ENCODE data around the gene FOXJ2.
A peak's percentile ranks its signal among the peaks of the same experiment; 100 is the strongest.
"Not testable (repeated sequence)": the region's sequence is repeated elsewhere in the genome, so short reads cannot be mapped to it uniquely, and the experiment has no call there.

The FOXJ2 gene

GRCh38 chr12:8030189-8030588 lies 2.3 kb upstream of the FOXJ2 start:
- no peak for DNase-seq (ENCODE audit: low read depth)

- not testable (repeated sequence) for DNase-seq (ENCODE audit: low read depth)
Measured at GRCh38 chr12:8031017-8031416, 1.5 kb upstream of the FOXJ2 start.

- no peak for DNase-seq (ENCODE audit: low read depth)
Measured at GRCh38 chr12:8031872-8032241, 659 bp upstream of the FOXJ2 start.

GRCh38 chr12:8033153-8034044 lies 883 bp downstream of the FOXJ2 start:
- peak; percentile 25 for DNase-seq (ENCODE audit: low read depth)

GRCh38 chr12:8034802-8035201 lies 2.3 kb downstream of the FOXJ2 start:
- no peak for DNase-seq (ENCODE audit: low read depth)

GRCh38 chr12:8035440-8036010 lies 3.0 kb downstream of the FOXJ2 start:
- DNase-seq (ENCODE audit: low read depth): no peak

- no peak for DNase-seq (ENCODE audit: low read depth)
Measured at GRCh38 chr12:8036346-8036745, 3.8 kb downstream of the FOXJ2 start.

GRCh38 chr12:8037046-8037663 lies 4.6 kb downstream of the FOXJ2 start:
- DNase-seq (ENCODE audit: low read depth): no peak

- no peak for DNase-seq (ENCODE audit: low read depth)
Measured at GRCh38 chr12:8037947-8038346, 5.4 kb downstream of the FOXJ2 start.

- no peak for DNase-seq (ENCODE audit: low read depth)
Measured at GRCh38 chr12:8038659-8039114, 6.2 kb downstream of the FOXJ2 start.

- no peak for DNase-seq (ENCODE audit: low read depth)
Measured at GRCh38 chr12:8040791-8041190, 8.3 kb downstream of the FOXJ2 start.

GRCh38 chr12:8045952-8046944 lies 13.7 kb downstream of the FOXJ2 start:
- peak; percentile 72 for DNase-seq (ENCODE audit: low read depth)

GRCh38 chr12:8047842-8048241 lies 15.3 kb downstream of the FOXJ2 start:
- no peak for DNase-seq (ENCODE audit: low read depth)

GRCh38 chr12:8048906-8049305 lies 16.4 kb downstream of the FOXJ2 start:
- no peak for DNase-seq (ENCODE audit: low read depth)

GRCh38 chr12:8050600-8051250 lies 18.2 kb downstream of the FOXJ2 start:
- no peak for DNase-seq (ENCODE audit: low read depth)

GRCh38 chr12:8052679-8053078 lies 20.2 kb downstream of the FOXJ2 start:
- no peak for DNase-seq (ENCODE audit: low read depth)

GRCh38 chr12:8054816-8055215 lies 22.3 kb downstream of the FOXJ2 start:
- no peak for DNase-seq (ENCODE audit: low read depth)

GRCh38 chr12:8057306-8057705 lies 24.8 kb downstream of the FOXJ2 start:
- DNase-seq (ENCODE audit: low read depth): no peak

GRCh38 chr12:8057839-8058238 lies 25.3 kb downstream of the FOXJ2 start:
- no peak for DNase-seq (ENCODE audit: low read depth)

GRCh38 chr12:8058506-8058905 lies 26.0 kb downstream of the FOXJ2 start:
- no peak for DNase-seq (ENCODE audit: low read depth)

- no peak for DNase-seq (ENCODE audit: low read depth)
Measured at GRCh38 chr12:8064131-8064530, 31.6 kb downstream of the FOXJ2 start.

All from activated T-cell treated with anti-CD3 and anti-CD28 coated beads for 48 hours (primary cell).